Stimulated activated CD4-positive, alpha-beta T cell treated with anti-CD3 and anti-CD28 coated beads, Interleukin-1b, Interleukin-23, amount 100 ng/mL, for 24 hours (primary cell): ENCODE results near the gene PCDHA11.
"Not testable (repeated sequence)": the region's sequence is repeated elsewhere in the genome, so short reads cannot be mapped to it uniquely, and the experiment has no call there.

ENCODE experiments used
- DNase-seq, 4 experiments: peaks; one replicate each; pipeline ENCODE4 v3.0.0-alpha.2; 2020; ENCODE audit warnings: low read depth in 4 of 4, low spot score in 1 of 4

Gene PCDHA11

DNA sequence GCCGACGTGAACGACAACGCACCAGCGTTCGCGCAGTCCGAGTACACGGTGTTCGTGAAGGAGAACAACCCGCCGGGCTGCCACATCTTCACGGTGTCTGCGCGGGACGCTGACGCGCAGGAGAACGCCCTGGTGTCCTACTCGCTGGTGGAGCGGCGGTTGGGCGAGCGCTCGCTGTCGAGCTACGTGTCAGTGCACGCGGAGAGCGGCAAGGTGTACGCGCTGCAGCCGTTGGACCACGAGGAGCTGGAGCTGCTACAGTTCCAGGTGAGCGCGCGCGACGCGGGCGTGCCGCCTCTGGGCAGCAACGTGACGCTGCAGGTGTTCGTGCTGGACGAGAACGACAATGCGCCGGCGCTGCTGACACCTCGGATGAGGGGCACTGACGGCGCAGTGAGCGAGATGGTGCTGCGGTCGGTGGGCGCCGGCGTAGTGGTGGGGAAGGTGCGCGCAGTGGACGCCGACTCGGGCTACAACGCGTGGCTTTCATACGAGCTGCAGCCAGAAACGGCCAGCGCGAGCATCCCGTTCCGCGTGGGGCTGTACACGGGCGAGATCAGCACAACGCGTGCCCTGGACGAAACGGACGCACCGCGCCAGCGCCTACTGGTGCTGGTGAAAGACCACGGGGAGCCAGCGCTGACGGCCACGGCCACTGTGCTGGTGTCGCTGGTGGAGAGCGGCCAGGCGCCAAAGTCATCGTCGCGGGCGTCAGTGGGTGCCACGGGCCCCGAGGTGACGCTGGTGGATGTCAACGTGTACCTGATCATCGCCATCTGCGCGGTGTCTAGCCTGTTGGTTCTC, 18.7 kb upstream of the PCDHA11 start:
- not testable (repeated sequence) for DNase-seq

DNA sequence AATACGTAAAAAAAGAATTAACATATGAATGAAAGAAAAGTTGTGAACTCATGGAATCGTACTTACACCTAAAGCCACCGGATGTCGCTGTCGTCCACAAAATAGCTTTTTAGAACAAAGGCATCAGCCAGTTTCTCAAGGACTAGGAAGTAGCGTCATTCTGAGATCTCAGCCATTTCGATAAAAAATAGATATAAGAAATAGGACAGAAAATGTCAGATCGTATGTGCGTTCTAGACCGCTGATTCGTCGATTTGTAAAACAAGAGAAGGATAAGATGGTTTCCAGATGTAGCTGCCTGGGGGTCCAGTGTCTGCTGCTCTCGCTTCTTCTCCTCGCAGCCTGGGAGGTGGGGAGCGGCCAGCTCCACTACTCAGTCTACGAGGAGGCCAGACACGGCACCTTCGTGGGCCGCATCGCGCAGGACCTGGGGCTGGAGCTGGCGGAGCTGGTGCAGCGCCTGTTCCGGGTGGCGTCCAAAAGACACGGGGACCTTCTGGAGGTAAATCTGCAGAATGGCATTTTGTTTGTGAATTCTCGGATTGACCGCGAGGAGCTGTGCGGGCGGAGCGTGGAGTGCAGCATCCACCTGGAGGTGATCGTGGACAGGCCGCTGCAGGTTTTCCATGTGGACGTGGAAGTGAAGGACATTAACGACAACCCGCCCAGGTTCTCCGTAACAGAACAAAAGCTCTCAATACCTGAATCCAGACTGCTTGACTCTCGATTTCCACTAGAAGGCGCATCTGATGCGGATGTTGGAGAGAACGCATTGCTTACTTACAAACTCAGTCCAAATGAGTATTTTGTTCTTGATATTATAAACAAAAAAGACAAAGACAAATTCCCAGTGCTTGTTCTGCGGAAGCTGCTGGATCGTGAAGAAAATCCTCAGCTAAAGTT, 12.7 kb upstream of the PCDHA11 start, which contains the start of gene PCDHA10:
PCDHA10 (plus strand) TSS at position 126 of the 903 bp plus-strand sequence; CDS start at position 278, 152 bp downstream.
- no peak for DNase-seq

- DNase-seq = no peak
Observed at GRCh38 chr5:140857177-140857986, 11.4 kb upstream of the PCDHA11 start.

DNA sequence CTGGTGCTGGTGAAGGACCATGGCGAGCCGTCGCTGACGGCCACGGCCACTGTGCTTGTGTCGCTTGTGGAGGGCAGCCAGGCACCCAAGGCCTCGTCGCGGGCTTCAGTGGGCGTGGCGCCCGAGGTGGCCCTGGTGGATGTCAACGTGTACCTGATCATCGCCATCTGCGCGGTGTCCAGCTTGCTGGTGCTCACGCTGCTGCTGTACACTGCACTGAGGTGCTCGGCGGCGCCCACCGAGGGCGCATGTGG, 10.8 kb upstream of the PCDHA11 start:
- no peak for DNase-seq

DNA sequence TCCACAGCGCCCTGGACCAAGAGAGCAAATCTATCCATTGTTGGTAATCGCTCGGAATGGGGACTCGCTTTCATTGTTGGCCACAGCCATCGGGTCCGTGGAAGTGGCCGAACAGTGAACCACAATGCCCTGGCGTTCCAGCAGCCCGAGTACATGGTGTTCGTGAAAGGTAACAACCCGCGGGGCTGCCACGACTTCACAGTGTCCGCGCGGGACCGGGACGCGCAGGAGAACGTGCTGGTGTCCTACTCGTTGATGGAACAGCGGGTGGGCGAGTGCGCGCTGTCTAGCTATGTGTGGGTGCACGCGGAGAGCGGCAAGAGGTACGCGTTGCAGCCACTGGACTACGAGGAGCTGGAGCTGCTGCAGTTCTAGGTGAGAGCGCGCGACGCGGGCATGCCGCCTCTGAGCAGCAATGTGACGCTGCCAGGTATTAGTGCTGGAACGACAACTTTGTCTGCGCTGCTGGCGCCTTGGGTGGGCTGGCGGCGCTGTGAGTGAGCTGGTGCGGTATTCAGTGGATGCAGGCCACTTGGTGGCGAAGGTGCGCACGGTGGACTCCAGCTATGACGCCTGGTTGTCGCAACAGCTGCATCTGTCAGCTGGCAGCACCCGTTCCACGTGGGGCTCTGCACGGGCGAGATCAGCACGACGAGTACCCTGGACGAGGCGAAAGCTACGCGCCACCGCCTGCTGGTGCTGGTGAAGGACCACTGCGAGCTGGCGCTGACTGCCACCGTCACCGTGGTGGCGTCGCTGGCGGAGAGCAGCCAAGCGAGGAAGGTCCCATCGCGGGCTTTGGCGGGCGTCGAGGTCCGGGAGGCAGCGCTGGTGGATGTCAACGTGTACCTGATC, 6.1 kb upstream of the PCDHA11 start:
- no peak for DNase-seq

DNA sequence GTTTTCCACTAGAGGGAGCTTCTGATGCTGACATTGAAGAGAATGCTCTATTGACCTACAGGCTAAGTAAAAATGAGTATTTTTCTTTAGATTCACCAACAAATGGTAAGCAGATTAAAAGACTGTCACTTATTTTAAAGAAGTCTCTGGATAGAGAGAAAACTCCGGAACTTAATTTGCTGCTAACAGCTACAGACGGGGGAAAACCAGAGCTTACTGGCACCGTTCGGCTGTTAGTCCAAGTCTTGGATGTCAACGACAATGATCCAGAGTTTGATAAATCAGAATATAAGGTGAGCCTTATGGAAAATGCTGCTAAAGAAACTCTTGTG, 764 bp downstream of the PCDHA11 start:
- no peak for DNase-seq

DNA sequence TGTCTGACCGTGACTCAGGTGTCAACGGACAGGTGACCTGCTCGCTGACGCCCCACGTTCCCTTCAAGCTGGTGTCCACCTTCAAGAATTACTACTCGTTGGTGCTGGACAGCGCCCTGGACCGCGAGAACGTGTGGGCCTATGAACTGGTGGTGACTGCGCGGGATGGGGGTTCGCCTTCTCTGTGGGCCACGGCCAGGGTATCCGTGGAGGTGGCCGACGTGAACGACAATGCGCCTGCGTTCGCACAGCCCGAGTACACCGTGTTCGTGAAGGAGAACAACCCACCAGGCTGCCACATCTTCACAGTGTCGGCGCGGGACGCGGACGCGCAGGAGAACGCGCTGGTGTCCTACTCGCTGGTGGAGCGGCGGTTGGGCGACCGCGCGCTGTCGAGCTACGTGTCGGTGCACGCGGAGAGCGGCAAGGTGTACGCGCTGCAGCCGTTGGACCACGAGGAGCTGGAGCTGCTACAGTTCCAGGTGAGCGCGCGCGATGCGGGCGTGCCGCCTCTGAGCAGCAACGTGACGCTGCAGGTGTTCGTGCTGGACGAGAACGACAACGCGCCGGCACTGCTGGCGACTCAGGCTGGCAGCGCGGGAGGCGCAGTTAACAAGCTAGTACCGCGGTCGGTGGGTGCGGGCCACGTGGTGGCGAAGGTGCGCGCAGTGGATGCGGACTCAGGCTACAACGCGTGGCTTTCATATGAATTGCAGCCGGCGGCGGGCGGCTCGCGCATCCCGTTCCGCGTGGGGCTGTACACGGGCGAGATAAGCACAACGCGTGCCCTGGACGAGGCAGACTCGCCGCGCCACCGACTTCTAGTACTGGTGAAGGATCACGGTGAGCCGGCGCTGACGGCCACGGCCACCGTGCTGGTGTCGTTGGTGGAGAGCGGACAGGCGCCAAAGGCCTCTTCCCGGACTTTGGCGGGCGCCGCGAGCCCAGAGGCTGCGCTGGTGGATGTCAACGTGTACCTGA, 1.8 kb downstream of the PCDHA11 start:
- DNase-seq = no peak

- no peak for DNase-seq
Observed at GRCh38 chr5:140875085-140876065, 6.6 kb downstream of the PCDHA11 start, which contains the start of gene PCDHA12. Gene PCDHA12 (plus strand): TSS chr5:140875308. CDS start chr5:140875473, 165 bp downstream.

DNA sequence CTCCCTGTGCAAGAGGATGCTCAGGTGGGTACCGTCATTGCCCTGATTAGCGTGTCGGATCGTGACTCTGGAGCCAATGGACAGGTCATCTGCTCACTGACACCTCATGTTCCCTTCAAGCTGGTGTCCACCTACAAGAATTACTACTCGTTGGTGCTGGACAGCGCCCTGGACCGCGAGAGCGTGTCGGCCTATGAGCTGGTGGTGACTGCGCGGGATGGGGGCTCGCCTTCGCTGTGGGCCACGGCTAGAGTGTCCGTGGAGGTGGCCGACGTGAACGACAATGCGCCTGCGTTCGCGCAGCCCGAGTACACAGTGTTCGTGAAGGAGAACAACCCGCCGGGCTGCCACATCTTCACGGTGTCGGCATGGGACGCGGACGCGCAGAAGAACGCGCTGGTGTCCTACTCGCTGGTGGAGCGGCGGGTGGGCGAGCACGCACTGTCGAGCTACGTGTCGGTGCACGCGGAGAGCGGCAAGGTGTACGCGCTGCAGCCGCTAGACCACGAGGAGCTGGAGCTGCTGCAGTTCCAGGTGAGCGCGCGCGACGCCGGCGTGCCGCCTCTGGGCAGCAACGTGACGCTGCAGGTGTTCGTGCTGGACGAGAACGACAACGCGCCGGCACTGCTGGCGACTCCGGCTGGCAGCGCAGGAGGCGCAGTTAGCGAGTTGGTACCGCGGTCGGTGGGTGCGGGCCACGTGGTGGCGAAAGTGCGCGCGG, 7.9 kb downstream of the PCDHA11 start:
- DNase-seq = not testable (repeated sequence)

- no peak for DNase-seq
Observed at GRCh38 chr5:140877262-140877581, 8.5 kb downstream of the PCDHA11 start.

- DNase-seq = no peak
Observed at GRCh38 chr5:140881889-140882590, 13.3 kb downstream of the PCDHA11 start, which contains the start of gene PCDHA13. Gene PCDHA13 (plus strand): TSS chr5:140882124. CDS start chr5:140882269, 145 bp downstream.

- no peak for DNase-seq
Observed at GRCh38 chr5:140882591-140882899, 13.8 kb downstream of the PCDHA11 start.

- DNase-seq = no peak
Observed at GRCh38 chr5:140883373-140883772, 14.6 kb downstream of the PCDHA11 start.

- no peak for DNase-seq
Observed at GRCh38 chr5:140883927-140884697, 15.4 kb downstream of the PCDHA11 start.

GRCh38 chr5:140916325-140916724, 47.6 kb downstream of the PCDHA11 start:
- DNase-seq = no peak
